GM18520 (cell line): Measurements from ENCODE around the gene MYO16.
"Not testable (repeated sequence)": the region's sequence is repeated elsewhere in the genome, so short reads cannot be mapped to it uniquely, and the experiment has no call there.

Experiments used
- ATAC-seq: cut with Tn5 transposase; IDR thresholded peaks from one replicate; pipeline ENCODE4 v1.9.1; 2021; ENCODE audit not compliant: unreplicated experiment

MYO16 gene

GRCh38 chr13:109215377-109215776 is 586.0 kb downstream of the MYO16 start:
- no peak for ATAC-seq

- ATAC-seq: not testable (repeated sequence)
These were observed 588.1 kb downstream of the MYO16 start for GRCh38 chr13:109217510-109217909.

- ATAC-seq: no peak
These were observed 591.2 kb downstream of the MYO16 start for GRCh38 chr13:109220631-109221030.

GRCh38 chr13:109224033-109224432 is 594.6 kb downstream of the MYO16 start:
- ATAC-seq: no peak

GRCh38 chr13:109226631-109227030 is 597.2 kb downstream of the MYO16 start:
- ATAC-seq: no peak

GRCh38 chr13:109227344-109227940 is 598.0 kb downstream of the MYO16 start:
- no peak for ATAC-seq

GRCh38 chr13:109228211-109228610 is 598.8 kb downstream of the MYO16 start:
- no peak for ATAC-seq

- no peak for ATAC-seq
These were observed 602.5 kb downstream of the MYO16 start for GRCh38 chr13:109231888-109232287.

- ATAC-seq: no peak
These were observed 603.9 kb downstream of the MYO16 start for GRCh38 chr13:109233293-109233692.

- ATAC-seq: no peak
These were observed 606.5 kb downstream of the MYO16 start for GRCh38 chr13:109235901-109236300.

- no peak for ATAC-seq
These were observed 611.7 kb downstream of the MYO16 start for GRCh38 chr13:109241160-109241559.

GRCh38 chr13:109243311-109243951 is 614.0 kb downstream of the MYO16 start:
- ATAC-seq: no peak

- no peak for ATAC-seq
These were observed 615.2 kb downstream of the MYO16 start for GRCh38 chr13:109244566-109244965.

- ATAC-seq: no peak
These were observed 616.6 kb downstream of the MYO16 start for GRCh38 chr13:109246001-109246400.

- no peak for ATAC-seq
These were observed 620.5 kb downstream of the MYO16 start for GRCh38 chr13:109249780-109250528.

- no peak for ATAC-seq
These were observed 622.5 kb downstream of the MYO16 start for GRCh38 chr13:109251956-109252355.

GRCh38 chr13:109253316-109253715 is 623.9 kb downstream of the MYO16 start:
- ATAC-seq: no peak

GRCh38 chr13:109254274-109254673 is 624.9 kb downstream of the MYO16 start:
- no peak for ATAC-seq

- ATAC-seq: no peak
These were observed 625.9 kb downstream of the MYO16 start for GRCh38 chr13:109255141-109255856.

GRCh38 chr13:109256866-109257760 is 627.7 kb downstream of the MYO16 start:
- no peak for ATAC-seq
